Gastroesophageal sphincter (tissue), 4 donors: ENCODE results near the gene EXOC4. TPM values are rescaled to one million over a fixed set of nuclear protein-coding genes. Genes with fewer than 3 reads are reported as not detected.
"Not testable (repeated sequence)": the region's sequence is repeated elsewhere in the genome, so short reads cannot be mapped to it uniquely, and the experiment has no call there.

ENCODE experiments used
- ATAC-seq: fragments of 150-250 bp; one replicate; pipeline ENCODE4 v1.9.1; 2016; ENCODE audit warnings: mild to moderate bottlenecking, moderate library complexity
- H3K27ac ChIP-seq, 4 donors: fragments of 200-600 bp; sonication (generic) in 3 of 4; 1 replicate in 3 of 4; 2 replicates in 1 of 4; pipeline ENCODE4 v1.5.1; 2016 to 2019
- H3K27me3 ChIP-seq: fragments of 200-600 bp; sonication (generic); one replicate; pipeline ENCODE4 v1.5.1; 2019
- H3K36me3 ChIP-seq, 2 donors: fragments of 200-600 bp; sonication (generic); one replicate each; pipeline ENCODE4 v1.5.1; 2019; ENCODE audit warnings: control low read depth in 1 of 2
- H3K4me1 ChIP-seq, 3 donors: fragments of 200-600 bp; sonication (generic); 1 replicate in 2 of 3; 2 replicates in 1 of 3; pipeline ENCODE4 v1.5.1; 2016 to 2019; ENCODE audit warnings: control low read depth in 2 of 3
- H3K4me3 ChIP-seq, 2 donors: fragments of 200-600 bp; sonication (generic); one replicate each; pipeline ENCODE4 v1.5.1; 2019; ENCODE audit warnings: mild to moderate bottlenecking in 1 of 2, moderate library complexity in 1 of 2
- H3K9me3 ChIP-seq, 3 donors: fragments of 200-600 bp; sonication (generic); one replicate each; pipeline ENCODE4 v1.5.1; 2017 to 2019; ENCODE audit warnings: control low read depth in 2 of 3
- EP300 ChIP-seq: sonication (generic); formaldehyde crosslinking; IDR thresholded peaks from one replicate; pipeline ENCODE4 v1.6.1; 2017; ENCODE audit warnings: antibody characterized with exemption, mild to moderate bottlenecking
- POLR2A ChIP-seq, 2 donors: fragments of 450-650 bp; IDR thresholded peaks; one replicate each; pipeline ENCODE4 v1.6.1; 2017; ENCODE audit warnings: antibody characterized with exemption in 2 of 2, mild to moderate bottlenecking in 2 of 2, moderate library complexity in 1 of 2
- POLR2AphosphoS5 ChIP-seq: sonication (generic); formaldehyde crosslinking; IDR thresholded peaks from one replicate; pipeline ENCODE4 v1.6.1; 2017; ENCODE audit warnings: antibody characterized with exemption
- WGBS, 2 donors: methylation state at CpG; one replicate each; pipeline ENCODE4 v1.1.5; 2018; ENCODE audit warnings: low coverage in 1 of 2; 5-methylcytosine and 5-hydroxymethylcytosine counted together
- total RNA-seq, 4 donors: library from RNA; depleted of rRNA; stranded (reverse); fragments of >200 nt; gene quantifications; one replicate each; pipeline ENCODE4 v1.1.0, GENCODE V29; 2016
- TF ChIP-seq, protein P1 (sequence below), 4 experiments: fragments of 200-600 bp in 2 of 4; fragments of 450-650 bp in 2 of 4; sonication (generic) in 1 of 4; IDR thresholded peaks; one replicate each; pipeline ENCODE4 v1.5.1; 2017 to 2019; ENCODE audit warnings: antibody characterized with exemption in 4 of 4, mild to moderate bottlenecking in 2 of 4, moderate library complexity in 2 of 4

The EXOC4 gene
- total RNA-seq, 4 donors from 2014 or later, result 46.3 to 85.8 (median 51.9) TPM

DNA sequence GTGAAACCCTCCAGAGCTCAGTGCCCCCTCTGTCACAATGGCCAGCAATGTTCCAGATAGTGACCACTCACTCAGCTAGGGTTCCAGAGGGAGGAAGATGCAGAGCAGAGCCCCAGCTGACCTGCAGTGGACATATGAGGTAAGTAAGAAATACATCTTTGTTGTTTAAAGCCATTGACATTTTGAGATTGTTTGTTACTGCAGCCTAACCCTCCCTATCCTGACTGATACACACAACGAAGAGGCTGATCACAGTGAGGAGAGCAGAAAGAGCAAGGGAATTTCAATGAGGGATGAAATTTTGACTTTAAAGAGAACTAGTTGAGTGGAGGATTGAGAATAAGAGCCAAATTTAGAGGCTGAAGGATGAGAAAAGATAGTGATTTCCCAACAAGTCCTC, 822.9 kb downstream of the EXOC4 start:
- no peaks in the 10 kb centered on the region for H3K27me3 ChIP-seq
- WGBS, 2 donors, result 43% methylated on average over 1 of the region's 1 CpG; no CpG with 5 or more reads in 1 of the 2 donors
- TF ChIP-seq POLR2AphosphoS5, result no peak
- TF ChIP-seq, protein P1, sequence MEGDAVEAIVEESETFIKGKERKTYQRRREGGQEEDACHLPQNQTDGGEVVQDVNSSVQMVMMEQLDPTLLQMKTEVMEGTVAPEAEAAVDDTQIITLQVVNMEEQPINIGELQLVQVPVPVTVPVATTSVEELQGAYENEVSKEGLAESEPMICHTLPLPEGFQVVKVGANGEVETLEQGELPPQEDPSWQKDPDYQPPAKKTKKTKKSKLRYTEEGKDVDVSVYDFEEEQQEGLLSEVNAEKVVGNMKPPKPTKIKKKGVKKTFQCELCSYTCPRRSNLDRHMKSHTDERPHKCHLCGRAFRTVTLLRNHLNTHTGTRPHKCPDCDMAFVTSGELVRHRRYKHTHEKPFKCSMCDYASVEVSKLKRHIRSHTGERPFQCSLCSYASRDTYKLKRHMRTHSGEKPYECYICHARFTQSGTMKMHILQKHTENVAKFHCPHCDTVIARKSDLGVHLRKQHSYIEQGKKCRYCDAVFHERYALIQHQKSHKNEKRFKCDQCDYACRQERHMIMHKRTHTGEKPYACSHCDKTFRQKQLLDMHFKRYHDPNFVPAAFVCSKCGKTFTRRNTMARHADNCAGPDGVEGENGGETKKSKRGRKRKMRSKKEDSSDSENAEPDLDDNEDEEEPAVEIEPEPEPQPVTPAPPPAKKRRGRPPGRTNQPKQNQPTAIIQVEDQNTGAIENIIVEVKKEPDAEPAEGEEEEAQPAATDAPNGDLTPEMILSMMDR (IDR thresholded peaks at IDR 0.05), result no peak
- TF ChIP-seq EP300, result no peak
- peaks cover 0 to 8% of the 10 kb centered on the region in 2 donors for H3K36me3 ChIP-seq
- no peak overlapping the region for H3K27ac ChIP-seq
- H3K4me3 ChIP-seq, result no peak overlapping the region
- no peak for ATAC-seq
- peaks cover 0 to 13% (median 0%) of the 10 kb centered on the region in 3 donors for H3K9me3 ChIP-seq
- H3K4me1 ChIP-seq, result no peaks in the 10 kb centered on the region

DNA sequence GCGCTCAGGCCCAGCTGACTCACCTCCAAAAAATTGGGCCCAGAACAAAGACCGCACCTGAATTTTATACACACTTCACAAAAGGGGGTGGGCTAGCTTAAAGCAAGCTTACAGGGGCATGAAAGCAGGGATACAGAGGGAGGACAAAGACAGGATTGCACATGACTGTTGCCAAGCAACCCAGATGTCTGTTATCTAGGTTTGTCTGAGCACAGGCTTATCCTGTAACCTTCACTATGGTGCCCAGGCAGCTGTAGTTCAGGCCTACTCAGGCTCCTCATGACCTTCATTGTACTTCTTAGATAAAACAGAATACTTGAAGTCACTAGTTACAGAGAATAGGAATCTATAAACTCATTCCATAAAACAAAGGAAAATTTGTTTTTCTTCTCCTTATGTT, 824.7 kb downstream of the EXOC4 start:
- not testable (repeated sequence) for H3K36me3 ChIP-seq, H3K27me3 ChIP-seq, H3K27ac ChIP-seq, H3K4me3 ChIP-seq, H3K4me1 ChIP-seq, ATAC-seq
- 100% methylated on average over 2 of the region's 2 CpGs; no CpG with 5 or more reads in 1 of the 2 donors for WGBS, 2 donors
- peaks cover 0 to 13% (median 0%) of the 10 kb centered on the region in 3 donors for H3K9me3 ChIP-seq

DNA sequence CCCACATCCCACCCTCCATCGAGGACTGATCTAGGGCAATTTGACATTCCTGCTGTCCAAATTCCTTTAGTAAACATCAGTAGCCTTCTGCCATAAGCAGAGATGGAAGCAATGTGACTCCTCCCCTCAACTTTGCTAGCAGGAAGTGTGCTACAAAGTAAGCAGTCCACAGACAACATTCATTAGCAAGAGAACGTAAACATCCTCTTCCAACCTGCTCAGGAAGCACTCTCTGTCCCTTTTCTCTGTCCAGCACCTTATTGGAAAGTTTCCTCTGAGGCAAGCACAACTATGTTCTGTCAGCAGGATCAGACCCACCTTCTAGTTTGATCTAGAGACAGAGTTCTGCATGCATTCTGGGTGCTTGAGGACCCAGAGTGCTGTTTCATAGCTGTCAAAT, 826.1 kb downstream of the EXOC4 start:
- 42 to 43% methylated on average over 2 of the region's 2 CpGs for WGBS, 2 donors

DNA sequence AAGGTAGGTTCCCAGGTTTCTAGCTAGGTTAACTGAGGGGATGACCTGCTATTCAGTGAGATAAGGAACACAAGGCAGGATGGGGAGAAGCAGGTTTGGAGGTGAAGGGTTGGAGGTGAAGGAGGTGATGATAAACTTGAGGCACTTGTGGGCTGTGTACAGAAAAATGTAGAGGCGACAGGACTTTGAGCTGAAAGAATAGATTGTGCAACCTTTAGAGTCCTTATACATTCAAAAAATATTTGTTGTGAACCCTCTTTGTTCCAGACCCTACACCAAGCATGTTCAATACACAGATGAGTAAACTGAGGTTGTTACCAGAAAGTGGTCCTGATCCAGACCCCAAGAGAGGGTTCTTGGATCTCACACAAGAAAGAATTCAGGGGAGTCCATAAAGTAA, 828.8 kb downstream of the EXOC4 start:
- no peak overlapping the region for H3K4me3 ChIP-seq
- 86 to 100% methylated on average over 1 of the region's 1 CpG for WGBS, 2 donors
- no peaks in the 10 kb centered on the region for H3K27me3 ChIP-seq
- no peaks in the 10 kb centered on the region for H3K9me3 ChIP-seq
- H3K36me3 ChIP-seq, result no peaks in the 10 kb centered on the region
- TF ChIP-seq POLR2A (IDR thresholded peaks at IDR 0.05), result no peak
- no peak for TF ChIP-seq POLR2AphosphoS5
- no peak for TF ChIP-seq EP300
- TF ChIP-seq, protein P1 (IDR thresholded peaks at IDR 0.05), result no peak
- no peaks in the 10 kb centered on the region for H3K4me1 ChIP-seq
- no peak overlapping the region for H3K27ac ChIP-seq
- ATAC-seq, result no peak

More for the DNA sequence above, 826.1 kb downstream of the EXOC4 start:
- H3K4me3 ChIP-seq, result no peak overlapping the region
- ATAC-seq, result no peak
- H3K9me3 ChIP-seq, result peaks cover 0 to 13% (median 0%) of the 10 kb centered on the region in 3 donors
- H3K27ac ChIP-seq, result no peak overlapping the region
- no peaks in the 10 kb centered on the region for H3K4me1 ChIP-seq
- H3K27me3 ChIP-seq, result no peaks in the 10 kb centered on the region
- H3K36me3 ChIP-seq, result peaks cover 0 to 8% of the 10 kb centered on the region in 2 donors
- TF ChIP-seq POLR2AphosphoS5 (no peak), EP300 (no peak), POLR2A (IDR thresholded peaks at IDR 0.05) (no peak)
- TF ChIP-seq, protein P1 (IDR thresholded peaks at IDR 0.05), result no peak

DNA sequence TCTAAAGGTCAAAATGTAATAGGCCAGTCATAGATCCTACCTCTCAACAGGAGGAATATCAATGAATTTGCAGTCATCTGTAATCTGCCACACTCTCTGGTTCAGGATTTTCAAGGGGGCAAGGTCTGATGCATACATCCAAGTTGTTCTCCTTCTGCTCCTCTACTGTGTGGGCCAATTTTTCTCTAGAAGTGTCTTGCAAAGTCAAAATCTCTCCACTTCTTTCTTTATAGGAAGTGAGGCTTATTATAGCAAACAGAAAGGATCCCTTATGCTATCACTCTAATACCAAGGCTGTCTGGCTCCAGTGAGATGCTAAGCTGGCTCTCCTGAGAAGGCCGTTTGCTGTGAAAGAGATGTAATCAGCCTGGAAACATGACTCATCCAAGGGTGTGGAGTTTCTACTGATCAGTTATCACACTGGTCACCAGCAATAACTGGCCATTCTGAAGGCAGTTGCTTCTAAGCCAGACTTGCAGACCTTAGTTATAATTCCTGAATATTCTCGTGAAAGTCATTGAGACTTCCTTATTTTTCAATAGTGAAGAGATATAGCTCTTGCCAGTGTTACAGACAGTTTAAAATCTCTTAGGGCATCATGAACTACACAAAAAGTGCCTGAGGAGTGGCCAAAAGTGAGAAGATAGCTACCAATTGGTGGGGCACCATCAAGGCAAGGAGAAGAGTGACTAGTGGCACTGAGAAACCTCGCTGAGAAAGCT, 831.0 kb downstream of the EXOC4 start:
- no peaks in the 10 kb centered on the region for H3K4me1 ChIP-seq
- peaks cover 0 to 9% (median 0%) of the 10 kb centered on the region in 3 donors for H3K9me3 ChIP-seq
- H3K36me3 ChIP-seq, result no peaks in the 10 kb centered on the region
- no peak overlapping the region for H3K27ac ChIP-seq
- H3K27me3 ChIP-seq, result no peaks in the 10 kb centered on the region
- ATAC-seq, result peak; percentile 35
- 57 to 90% methylated on average over 2 to 3 of the region's 3 CpGs for WGBS, 2 donors
- TF ChIP-seq POLR2A (IDR thresholded peaks at IDR 0.05) (no peak), POLR2AphosphoS5 (no peak), EP300 (no peak)
- TF ChIP-seq, protein P1 (IDR thresholded peaks at IDR 0.05), result no peak
- H3K4me3 ChIP-seq, result no peak overlapping the region
